ENCODE data around the gene PRKD1.
"Not testable (repeated sequence)": the region's sequence is repeated elsewhere in the genome, so short reads cannot be mapped to it uniquely, and the experiment has no call there.

The PRKD1 gene

DNA sequence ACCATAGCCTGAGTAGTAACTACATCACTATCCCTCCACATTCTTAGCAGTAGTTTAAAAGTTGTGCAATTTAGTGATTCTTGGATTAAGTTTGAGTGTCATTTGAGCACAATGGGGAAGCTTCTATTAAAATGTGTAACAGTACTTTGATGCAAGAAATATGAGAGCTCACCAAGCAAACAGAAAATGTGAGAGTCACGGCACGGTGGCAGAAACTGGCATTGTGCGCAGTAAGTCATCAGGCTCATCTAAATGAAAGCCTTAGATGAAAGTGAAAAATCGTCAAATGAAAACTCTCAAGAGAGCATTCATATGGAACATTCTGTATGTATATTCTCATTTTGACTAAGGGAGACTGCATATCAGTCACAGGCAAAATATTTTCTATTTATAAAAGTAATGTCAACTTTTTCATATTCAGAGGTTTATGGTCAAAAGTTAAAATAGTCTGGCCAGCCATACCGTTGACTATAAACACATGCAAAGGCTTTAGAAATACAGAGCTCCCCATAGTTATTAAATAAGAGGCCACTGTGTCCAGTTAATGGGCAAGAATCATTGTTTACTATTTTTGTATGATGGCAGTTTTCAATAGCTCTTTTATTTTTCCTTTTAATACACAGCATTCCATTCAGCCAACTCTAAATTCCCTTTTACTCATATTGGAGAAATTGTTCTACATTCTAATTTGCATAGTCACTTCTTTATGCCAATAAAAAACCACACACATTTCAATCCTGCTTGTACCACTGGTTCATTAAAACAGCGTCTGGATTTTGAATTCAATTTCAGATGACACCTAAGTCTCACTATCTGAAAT, 167.9 kb downstream of the PRKD1 start:
- intact Hi-C loops (cut with DNase I), result no loop called here
- peak in 3 of 42 donors; percentile 13 to 66 (median 25) for DNase-seq

DNA sequence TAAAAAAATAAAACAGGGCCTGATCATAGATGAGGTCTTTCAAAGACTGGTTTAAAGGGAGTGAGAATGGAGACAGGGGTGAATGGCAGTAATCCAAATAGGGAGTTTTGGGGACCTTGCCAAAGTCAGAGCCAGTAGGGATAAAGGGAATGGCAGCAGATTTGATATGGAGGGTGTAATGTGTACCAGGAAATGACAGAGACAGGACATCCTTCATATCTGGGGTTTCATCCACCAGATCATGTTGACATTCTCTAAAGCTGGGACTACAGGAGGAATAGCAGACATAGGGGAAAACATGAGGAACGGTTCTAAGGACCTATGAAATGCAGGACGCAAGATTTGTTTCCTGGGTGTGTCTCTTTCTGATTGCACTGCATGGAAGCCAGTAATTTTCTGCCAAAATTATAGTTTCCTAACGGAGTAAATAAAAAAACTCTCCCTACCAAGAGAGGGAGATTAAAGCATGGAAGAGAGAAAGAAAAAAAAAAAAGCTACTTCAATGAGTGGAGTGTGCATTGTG, 169.9 kb downstream of the PRKD1 start:
- intact Hi-C loops (cut with DNase I), result no loop called here
- no peak for DNase-seq

- DNase-seq, result no peak
- intact Hi-C loops (cut with DNase I), result no loop called here
These were observed 170.4 kb downstream of the PRKD1 start for GRCh38 chr14:29757188-29757680.

- DNase-seq, result no peak
- intact Hi-C loops (cut with DNase I), result no loop called here
These were observed 171.6 kb downstream of the PRKD1 start for GRCh38 chr14:29756019-29756385.

GRCh38 chr14:29755311-29756018, 172.2 kb downstream of the PRKD1 start:
- intact Hi-C loops (cut with DNase I), result no loop called here
- no peak for DNase-seq

- DNase-seq, result no peak
- intact Hi-C loops (cut with DNase I), result no loop called here
These were observed 173.5 kb downstream of the PRKD1 start for GRCh38 chr14:29754134-29754533.

- intact Hi-C loops (cut with DNase I), result no loop called here
- no peak for DNase-seq
These were observed 175.3 kb downstream of the PRKD1 start for GRCh38 chr14:29752221-29752923.

- no peak for DNase-seq
- intact Hi-C loops (cut with DNase I), result no loop called here
These were observed 177.8 kb downstream of the PRKD1 start for GRCh38 chr14:29749829-29750228.

DNA sequence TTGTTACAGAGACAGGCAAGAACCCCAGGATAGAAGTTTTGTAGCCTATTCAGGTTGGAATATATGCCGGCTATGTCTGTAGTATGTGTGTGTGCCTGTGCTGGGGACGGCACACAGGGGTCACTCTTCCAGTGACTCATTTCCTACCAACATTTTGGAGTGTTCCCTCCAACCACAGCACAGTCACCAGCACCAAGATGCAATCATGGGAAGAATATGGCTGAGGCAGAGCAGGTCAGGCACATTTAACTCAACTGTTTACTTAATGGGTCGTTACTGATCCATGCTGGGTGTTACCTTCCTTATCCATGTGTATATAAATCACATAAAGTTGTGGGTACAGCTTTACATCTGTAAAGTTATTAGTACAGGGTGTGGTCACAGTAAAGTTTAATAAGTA, 178.3 kb downstream of the PRKD1 start:
- intact Hi-C loops (cut with DNase I), result no loop called here
- DNase-seq, result no peak

GRCh38 chr14:29745863-29746262, 181.8 kb downstream of the PRKD1 start:
- intact Hi-C loops (cut with DNase I), result no loop called here
- DNase-seq, result no peak

DNA sequence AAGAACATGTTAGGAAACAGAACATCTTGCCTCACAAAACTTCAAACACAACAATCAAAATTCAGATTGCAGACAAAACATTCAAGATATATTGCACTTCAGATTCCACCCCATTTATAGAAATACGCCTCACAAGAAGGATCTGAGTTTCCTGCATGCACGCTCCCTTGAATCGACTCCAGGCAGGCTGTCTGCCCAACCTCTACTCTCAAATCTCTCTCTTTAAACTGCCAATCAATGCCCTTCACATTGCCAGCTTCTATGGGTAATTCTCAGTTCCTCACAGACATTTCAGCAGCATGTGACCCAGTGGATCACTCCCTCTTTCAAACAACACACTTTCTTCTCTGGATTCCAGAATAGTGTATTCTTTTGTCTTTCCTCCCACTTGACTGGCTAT, 184.1 kb downstream of the PRKD1 start:
- intact Hi-C loops (cut with DNase I), result no loop called here
- DNase-seq, result peak in 21 of 42 donors; percentile 3 to 65 (median 18)

DNA sequence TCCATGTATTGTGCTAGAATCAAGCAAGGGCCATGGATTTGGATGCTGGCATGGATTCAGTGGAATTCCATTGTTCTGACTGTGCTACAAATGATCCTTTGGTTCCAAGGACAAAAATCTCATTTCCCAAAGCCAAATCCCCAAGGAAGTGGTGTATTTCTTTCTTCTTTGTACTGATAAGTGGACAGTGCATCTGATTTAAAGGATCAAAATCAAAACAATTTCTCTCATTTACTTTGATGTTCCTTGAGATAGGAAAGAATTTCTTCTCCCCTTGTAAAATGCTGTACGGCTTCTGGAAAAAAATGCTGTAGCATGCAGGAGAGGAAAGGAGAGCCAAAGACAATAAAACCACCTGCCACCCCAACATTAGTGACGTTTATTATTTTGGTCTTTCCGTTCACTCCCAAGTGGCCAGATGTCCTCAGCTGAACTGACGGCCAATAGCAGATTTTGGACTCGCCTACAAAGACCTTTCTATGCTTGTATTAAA, 185.7 kb downstream of the PRKD1 start:
- intact Hi-C loops (cut with DNase I), result no loop called here
- no peak for DNase-seq

GRCh38 chr14:29740491-29740890, 187.2 kb downstream of the PRKD1 start:
- no peak for DNase-seq
- intact Hi-C loops (cut with DNase I), result no loop called here

GRCh38 chr14:29738950-29739349, 188.7 kb downstream of the PRKD1 start:
- no peak for DNase-seq
- intact Hi-C loops (cut with DNase I), result no loop called here

DNA sequence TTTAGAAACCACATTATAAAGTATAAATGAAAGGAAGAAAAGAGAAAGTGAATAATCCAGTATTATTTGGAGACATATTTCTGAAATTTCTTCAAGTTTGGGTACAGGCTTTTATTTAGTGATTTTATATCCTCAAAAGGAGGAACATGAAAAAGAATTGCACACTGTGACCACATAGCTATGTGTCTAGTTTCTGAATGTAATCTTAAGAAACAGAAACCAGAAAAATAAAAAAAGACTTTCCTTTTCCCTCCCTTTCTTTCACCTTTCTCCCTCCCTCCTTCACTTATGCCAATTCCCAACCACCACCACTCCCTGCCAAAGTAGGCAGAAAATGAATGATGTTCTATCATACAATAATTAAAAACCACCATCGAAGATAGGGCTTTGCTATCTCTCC, 189.6 kb downstream of the PRKD1 start:
- intact Hi-C loops (cut with DNase I), result no loop called here
- no peak for DNase-seq

- intact Hi-C loops (cut with DNase I), result no loop called here
- DNase-seq, result no peak
These were observed 192.2 kb downstream of the PRKD1 start for GRCh38 chr14:29735459-29735858.

- intact Hi-C loops (cut with DNase I), result no loop called here
These were observed 192.9 kb downstream of the PRKD1 start for GRCh38 chr14:29734732-29735131.

DNA sequence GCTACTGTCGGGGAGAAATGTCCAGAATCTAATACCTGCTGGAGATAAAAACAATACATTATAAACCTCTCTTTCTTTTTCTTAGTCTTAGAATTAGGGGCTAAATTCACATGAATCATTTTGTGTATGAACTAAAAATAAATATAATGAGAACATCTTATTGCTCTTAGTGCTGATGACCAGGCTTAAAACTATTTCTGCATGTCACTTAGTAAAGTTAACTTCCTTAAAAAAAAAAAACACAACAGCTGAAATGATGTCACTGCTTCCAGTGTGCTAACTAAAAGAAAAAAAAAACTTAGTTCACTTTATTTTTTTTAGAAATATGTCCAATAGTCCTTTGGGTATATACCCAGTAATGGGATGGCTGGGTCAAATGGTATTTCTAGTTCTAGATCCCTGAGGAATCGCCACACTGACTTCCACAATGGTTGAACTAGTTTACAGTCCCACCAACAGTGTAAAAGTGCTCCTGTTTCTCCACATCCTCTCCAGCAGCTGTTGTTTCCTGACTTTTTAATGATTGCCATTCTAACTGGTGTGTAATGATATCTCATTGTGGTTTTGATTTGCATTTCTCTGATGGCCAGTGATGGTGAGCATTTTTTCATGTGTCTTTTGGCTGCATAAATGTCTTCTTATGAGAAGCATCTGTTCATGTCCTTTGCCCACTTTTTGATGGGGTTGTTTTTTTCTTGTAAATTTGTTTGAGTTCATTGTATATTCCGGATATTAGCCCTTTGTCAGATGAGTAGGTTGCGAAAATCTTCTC, 200.9 kb downstream of the PRKD1 start:
- intact Hi-C loops (cut with DNase I); DNase-seq: not testable (repeated sequence)

More at GRCh38 chr14:29734732-29735131, 192.9 kb downstream of the PRKD1 start:
- DNase-seq, result no peak

DNA sequence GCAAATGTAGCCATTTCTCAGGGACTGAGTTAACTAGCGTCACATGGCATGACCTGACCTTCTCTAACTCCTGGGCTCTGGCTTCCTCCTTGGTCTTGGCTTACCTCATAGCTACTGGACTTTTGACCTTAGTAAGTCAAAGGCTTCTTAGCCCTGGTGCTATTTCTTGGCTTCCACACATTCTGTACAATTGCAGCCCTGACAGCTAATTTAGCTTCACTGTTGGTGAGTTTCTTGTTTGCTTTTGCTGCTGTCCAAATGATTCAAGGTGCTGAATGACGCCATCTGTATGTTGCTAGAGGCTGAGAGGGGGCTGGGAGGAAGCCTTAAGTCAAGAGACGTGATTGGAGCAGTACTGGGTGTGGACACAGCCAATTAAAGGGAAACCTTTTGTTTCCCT, 202.7 kb downstream of the PRKD1 start:
- DNase-seq, result no peak
- intact Hi-C loops (cut with DNase I), result no loop called here

All from head of caudate nucleus (tissue), 42 donors.